Heart right ventricle (tissue), 16 donors: ENCODE results near the gene GOLGA6C. TPM values are rescaled to one million over a fixed set of nuclear protein-coding genes. Genes with fewer than 3 reads are reported as not detected.
"Not testable (repeated sequence)": the region's sequence is repeated elsewhere in the genome, so short reads cannot be mapped to it uniquely, and the experiment has no call there.

Experiments
- ATAC-seq, 8 donors: fragments of 200-7000 bp; cut with Tn5 transposase; one replicate each; pipeline ENCODE4 v1.9.1; 2020; ENCODE audit warnings: mild to moderate bottlenecking in 8 of 8, moderate library complexity in 8 of 8, moderate number of reproducible peaks in 1 of 8
- DNase-seq, 2 donors: peaks; one replicate each; pipeline ENCODE4 v3.0.0-alpha.2; 2020
- H3K27ac ChIP-seq, 10 donors: fragments of 200-600 bp; sonication (generic) in 2 of 10; one replicate each; pipeline versions ENCODE4 v1.5.0 to v1.8.0; 2020 to 2022; ENCODE audit warnings: mild to moderate bottlenecking in 3 of 10
- H3K27me3 ChIP-seq, 7 donors: fragments of 200-600 bp; one replicate each; pipeline ENCODE4 v1.8.0; 2021 to 2022; ENCODE audit warnings: mild to moderate bottlenecking in 2 of 7
- H3K36me3 ChIP-seq, 9 donors: fragments of 200-600 bp; sonication (generic) in 1 of 9; one replicate each; pipeline versions ENCODE4 v1.5.0 to v1.8.0; 2020 to 2022; ENCODE audit warnings: mild to moderate bottlenecking in 2 of 9
- H3K4me1 ChIP-seq, 9 donors: fragments of 200-600 bp; sonication (generic) in 1 of 9; one replicate each; pipeline versions ENCODE4 v1.5.0 to v1.8.0; 2020 to 2022; ENCODE audit warnings: mild to moderate bottlenecking in 4 of 9
- H3K4me3 ChIP-seq, 10 donors: fragments of 200-600 bp; sonication (generic) in 2 of 10; one replicate each; pipeline versions ENCODE4 v1.5.0 to v1.8.0; 2020 to 2022; ENCODE audit warnings: mild to moderate bottlenecking in 7 of 10, moderate library complexity in 2 of 10
- H3K9me3 ChIP-seq, 11 donors: fragments of 200-600 bp in 10 of 11; sonication (generic) in 2 of 11; one replicate each; pipeline versions ENCODE4 v1.5.0 to v1.8.0; 2013 to 2022; ENCODE audit warnings: mild to moderate bottlenecking in 2 of 11, control low read depth in 1 of 11, moderate library complexity in 1 of 11
- WGBS, 2 donors: extraction: QIAGEN DNeasy Blood & Tissue Kit; methylation state at CpG; one replicate each; pipeline ENCODE4 v1.1.7; 2013; ENCODE audit warnings: inconsistent platforms in 1 of 2; 5-methylcytosine and 5-hydroxymethylcytosine counted together
- intact Hi-C, 10 donors: fragments of 100-400 bp; cut with DNase I; formaldehyde crosslinking; loops; one replicate each; pipeline versions ENCODE4 v1.11.1 to v1.14.2; 2022
- polyA plus RNA-seq, 2 donors: library from polyadenylated mRNA; stranded (reverse); fragments of 200-250 nt; gene quantifications; one replicate each; pipeline ENCODE4 v1.2.3, GENCODE V29; 2013
- total RNA-seq, 10 donors: library from RNA; stranded (reverse); fragmentation: NEBNext Ultra II Directional in 3 of 10; extraction: Animal tissue kit (Norgen Biotek cat#: 25700) in 3 of 10; gene quantifications; one replicate each; pipeline versions ENCODE4 v1.2.1 to v1.2.4, GENCODE V29; 2021 to 2023
- TF ChIP-seq, protein P1 (sequence below), 9 donors: fragments of 200-600 bp; sonication (generic) in 2 of 9; IDR thresholded peaks; one replicate each; pipeline versions ENCODE4 v1.5.0 to v1.8.0; 2021 to 2022; ENCODE audit warnings: antibody characterized with exemption in 9 of 9, mild to moderate bottlenecking in 5 of 9, moderate library complexity in 1 of 9
- donor health status: Arrhythmogenic right ventricular cardiomyopathy.
- donor health status: ischemic (EF 13 %, LVEDD 7.1; RV severe dilation, severe dysfunction).
- donor health status: healthy with polysubstance abuse.
- donor health status: DM: no; HTN: yes; CAD: no.
- donor health status: DM: no; HTN: no; CAD: no.
- donor health status: ischemic (EF 25% LVEDD 6.9; RV normal size, moderate dysfunction).
- donor health status: ischemic (EF 25% LVEDD 5.7; RV mildly dilated, moderate dysfunction).
- donor health status: healthy.
- donor health status: DM: yes; HTN: yes; CAD: no.
- donor health status: Ischemic cardiomyopathy.
- donor health status: ischemic (EF 35%, LVEDD 5.7; RV mildly dilated, moderate dysfunction).
- donor health status: nonischemic (EF 11% LVEDD 7.7; RV severe dilation, severe dysfunction).
- donor health status: DM: yes; HTN: yes; CAD: no.
- donor health status: PGD.
- donor health status: ischemic (EF 29% LVEDD 5.4; RV normal size, mild dysfunction).
- donor health status: nonischemic (EF 23%, LVEDD 6.1; RV moderate dilation, normal function).

Gene GOLGA6C
- total and polyA plus RNA-seq, 12 donors = not detected

DNA sequence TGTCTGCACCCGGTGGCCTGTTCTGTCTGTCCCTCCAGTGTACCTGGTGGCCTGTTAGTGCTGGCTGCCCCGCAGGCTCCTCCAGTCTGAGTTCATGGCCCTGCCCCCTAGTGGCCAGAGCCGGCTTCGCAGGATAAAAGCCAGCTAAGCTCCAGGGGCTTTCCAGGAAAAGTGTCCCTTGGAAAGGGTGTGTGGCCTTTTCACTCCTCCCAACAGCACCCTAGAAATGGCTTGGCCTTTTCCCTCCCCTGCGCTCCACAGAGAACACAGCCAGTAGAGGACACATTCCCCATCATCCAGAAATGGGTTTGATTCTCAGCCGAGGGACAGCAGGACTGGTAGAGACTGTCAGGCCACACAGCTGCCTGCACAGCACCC, 41.2 kb downstream of the GOLGA6C start:
- H3K27ac ChIP-seq, H3K27me3 ChIP-seq, H3K9me3 ChIP-seq, H3K36me3 ChIP-seq, H3K4me1 ChIP-seq, H3K4me3 ChIP-seq, intact Hi-C loops: not testable (repeated sequence)
- WGBS, 2 donors = 17 to 20% methylated on average over 5 to 6 of the region's 6 CpGs
- peak; percentile 49 to 69 for DNase-seq
- ATAC-seq = peak; percentile 51 to 93 (median 86)
- TF ChIP-seq, protein P1, sequence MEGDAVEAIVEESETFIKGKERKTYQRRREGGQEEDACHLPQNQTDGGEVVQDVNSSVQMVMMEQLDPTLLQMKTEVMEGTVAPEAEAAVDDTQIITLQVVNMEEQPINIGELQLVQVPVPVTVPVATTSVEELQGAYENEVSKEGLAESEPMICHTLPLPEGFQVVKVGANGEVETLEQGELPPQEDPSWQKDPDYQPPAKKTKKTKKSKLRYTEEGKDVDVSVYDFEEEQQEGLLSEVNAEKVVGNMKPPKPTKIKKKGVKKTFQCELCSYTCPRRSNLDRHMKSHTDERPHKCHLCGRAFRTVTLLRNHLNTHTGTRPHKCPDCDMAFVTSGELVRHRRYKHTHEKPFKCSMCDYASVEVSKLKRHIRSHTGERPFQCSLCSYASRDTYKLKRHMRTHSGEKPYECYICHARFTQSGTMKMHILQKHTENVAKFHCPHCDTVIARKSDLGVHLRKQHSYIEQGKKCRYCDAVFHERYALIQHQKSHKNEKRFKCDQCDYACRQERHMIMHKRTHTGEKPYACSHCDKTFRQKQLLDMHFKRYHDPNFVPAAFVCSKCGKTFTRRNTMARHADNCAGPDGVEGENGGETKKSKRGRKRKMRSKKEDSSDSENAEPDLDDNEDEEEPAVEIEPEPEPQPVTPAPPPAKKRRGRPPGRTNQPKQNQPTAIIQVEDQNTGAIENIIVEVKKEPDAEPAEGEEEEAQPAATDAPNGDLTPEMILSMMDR (IDR thresholded peaks at IDR 0.05) = peak; percentile 31 to 64 (median 57)

DNA sequence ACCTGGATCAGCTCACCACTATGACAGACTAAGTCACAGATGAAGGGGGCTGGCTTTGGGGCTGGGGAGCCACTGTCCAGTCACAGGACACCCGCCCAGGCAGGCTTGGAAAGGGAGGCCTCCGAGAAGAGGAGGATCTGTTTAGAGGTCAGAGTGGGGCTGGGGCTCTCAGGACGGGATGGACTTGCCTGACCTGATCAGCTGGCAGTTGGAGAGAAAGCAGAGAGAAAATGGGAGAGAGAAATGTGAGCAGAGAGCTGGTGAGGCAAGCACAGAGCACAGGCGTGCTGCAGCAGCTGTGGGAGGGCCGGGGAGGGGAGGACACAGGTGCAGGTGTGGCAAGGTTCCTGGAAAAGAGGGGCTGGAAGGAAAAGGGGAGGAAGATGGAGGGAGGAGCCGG, 41.9 kb downstream of the GOLGA6C start:
- intact Hi-C loops = loop anchor here in 4 of 10 donors (5.0 to 10.0 kb wide), 3 partner anchors 55 to 285 kb away; no protein-coding TSS in a partner anchor
- not testable (repeated sequence) for H3K27ac ChIP-seq, ATAC-seq, H3K27me3 ChIP-seq, DNase-seq, H3K4me1 ChIP-seq, H3K36me3 ChIP-seq, H3K9me3 ChIP-seq, H3K4me3 ChIP-seq
- WGBS, 2 donors = 69 to 75% methylated on average over 5 to 6 of the region's 6 CpGs

DNA sequence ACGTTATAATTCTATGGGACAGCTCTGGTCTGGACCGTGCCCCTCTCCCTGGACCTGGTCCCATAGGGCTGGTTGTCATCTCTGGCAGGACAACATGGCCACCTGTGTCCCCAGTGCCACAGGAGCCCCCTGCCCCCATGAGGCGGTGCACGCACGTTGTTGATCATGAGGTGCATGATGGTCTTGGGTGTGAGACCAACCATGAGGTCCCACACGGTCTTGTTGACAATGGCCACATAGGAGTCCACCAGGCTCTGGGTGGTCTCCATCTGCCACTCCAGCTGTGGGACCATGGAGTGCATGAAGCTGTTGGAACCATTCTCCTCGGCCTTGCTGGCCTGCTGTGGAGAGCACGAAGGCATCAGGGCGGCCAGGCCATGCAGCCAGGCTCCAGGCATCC, 44.2 kb downstream of the GOLGA6C start:
- Histone ChIP-seq H3K4me1 (no peaks in the 10 kb centered on the region), H3K36me3 (no peaks in the 10 kb centered on the region), H3K27me3 (peaks cover 0 to 29% (median 22%) of the 10 kb centered on the region in 7 donors), H3K4me3 (no peak overlapping the region), H3K9me3 (no peaks in the 10 kb centered on the region), H3K27ac (no peak overlapping the region)
- DNase-seq = no peak
- no peak for ATAC-seq
- TF ChIP-seq, protein P1 (IDR thresholded peaks at IDR 0.05) = no peak
- 87 to 90% methylated on average over 9 of the region's 9 CpGs for WGBS, 2 donors
- intact Hi-C loops = loop anchor here in 4 of 10 donors (5.0 to 10.0 kb wide), 3 partner anchors 58 to 288 kb away; no protein-coding TSS in a partner anchor

DNA sequence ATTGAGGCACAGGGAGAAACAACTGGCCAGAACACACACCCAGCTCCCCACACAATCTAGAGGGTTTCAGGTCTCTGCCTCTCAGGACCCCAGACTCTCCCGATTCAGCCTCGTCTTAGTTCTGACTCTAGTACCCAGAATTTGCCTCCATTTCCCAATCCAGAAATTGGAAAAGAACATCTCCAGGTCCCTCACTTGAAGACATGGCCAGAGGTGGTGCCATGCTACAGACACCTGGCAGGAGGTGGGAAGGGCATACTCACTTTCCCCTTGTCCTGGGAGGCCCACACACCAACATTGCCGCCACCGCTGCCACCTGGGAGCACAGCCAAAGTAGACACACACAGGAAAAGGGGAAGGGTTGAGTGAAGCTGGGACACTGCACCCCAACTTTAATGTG, 44.6 kb downstream of the GOLGA6C start:
- ATAC-seq, H3K36me3 ChIP-seq, H3K27ac ChIP-seq, H3K4me3 ChIP-seq, DNase-seq, H3K4me1 ChIP-seq, H3K9me3 ChIP-seq: not testable (repeated sequence)
- intact Hi-C loops = loop anchor here in 4 of 10 donors (5.0 to 10.0 kb wide), 3 partner anchors 58 to 288 kb away; no protein-coding TSS in a partner anchor
- peaks cover 0 to 34% (median 25%) of the 10 kb centered on the region in 7 donors for H3K27me3 ChIP-seq
- WGBS, 2 donors = 88 to 89% methylated on average over 4 of the region's 4 CpGs

DNA sequence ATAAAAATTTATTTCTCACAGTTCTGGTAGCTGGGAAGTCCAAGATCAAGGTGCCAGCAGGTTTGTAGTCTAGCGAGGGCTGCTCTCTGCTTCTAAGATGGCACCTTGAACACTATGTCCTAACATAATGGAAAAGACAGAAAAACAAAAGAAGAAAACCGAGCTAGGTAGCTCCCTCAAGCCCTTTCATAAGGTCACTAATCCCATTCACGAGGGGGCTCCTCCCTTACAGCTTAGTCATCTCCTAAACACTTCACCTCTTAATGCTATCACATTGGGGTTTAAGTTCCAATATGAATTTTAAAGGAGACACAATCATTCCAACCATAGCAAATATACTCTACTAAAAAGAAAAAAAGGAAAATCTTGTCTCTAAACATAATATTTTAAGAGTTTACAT, 48.1 kb downstream of the GOLGA6C start:
- ATAC-seq (no peak), DNase-seq (no peak)
- Histone ChIP-seq H3K27me3 (peaks cover 0 to 55% (median 33%) of the 10 kb centered on the region in 7 donors), H3K36me3 (no peaks in the 10 kb centered on the region), H3K4me3 (no peak overlapping the region), H3K4me1 (no peaks in the 10 kb centered on the region), H3K27ac (no peak overlapping the region), H3K9me3 (no peaks in the 10 kb centered on the region)
- 65 to 66% methylated on average over 3 of the region's 3 CpGs for WGBS, 2 donors
- TF ChIP-seq, protein P1 (IDR thresholded peaks at IDR 0.05) = no peak
- intact Hi-C loops = loop anchor here in 3 of 10 donors (10.0 kb wide), 2 partner anchors 61 to 291 kb away; no protein-coding TSS in a partner anchor
